Neural cell (in vitro differentiated cells): ENCODE results near the gene UPK1B.
"Not testable (repeated sequence)": the region's sequence is repeated elsewhere in the genome, so short reads cannot be mapped to it uniquely, and the experiment has no call there.

Experiments used
- POLR2AphosphoS5 ChIP-seq: IDR thresholded peaks from 2 replicates; pipeline ENCODE4 v1.6.1; 2012
- RAD21 ChIP-seq: fragments of 450-650 bp; conservative IDR thresholded peaks from 2 replicates; pipeline ENCODE4 v1.6.1; 2014; ENCODE audit warnings: antibody characterized with exemption, mild to moderate bottlenecking, moderate library complexity
- TF ChIP-seq, protein P1 (sequence below): fragments of 450-650 bp; IDR thresholded peaks from 2 replicates; pipeline ENCODE4 v1.5.1; 2014; ENCODE audit warnings: antibody characterized with exemption, mild to moderate bottlenecking, moderate library complexity; ENCODE audit not compliant: poor library complexity, severe bottlenecking

DNA sequence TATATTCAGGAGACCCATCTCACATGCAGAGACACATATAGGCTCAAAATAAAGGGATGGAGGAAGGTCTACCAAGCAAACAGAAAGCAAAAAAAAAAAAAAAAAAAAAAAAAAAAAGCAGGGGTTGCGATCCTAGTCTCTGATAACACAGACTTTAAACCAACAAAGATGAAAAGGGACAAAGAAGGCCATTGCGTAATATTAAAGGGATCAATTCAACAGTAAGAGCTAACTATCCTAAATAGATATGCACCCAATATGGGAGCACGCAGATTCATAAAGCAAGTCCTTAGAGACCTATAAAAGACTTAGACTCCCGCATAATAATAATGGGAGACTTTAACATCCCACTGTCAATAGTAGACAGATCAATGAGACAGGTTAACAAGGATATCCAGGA lies 41.1 kb upstream of the UPK1B start:
- TF ChIP-seq, protein P1, sequence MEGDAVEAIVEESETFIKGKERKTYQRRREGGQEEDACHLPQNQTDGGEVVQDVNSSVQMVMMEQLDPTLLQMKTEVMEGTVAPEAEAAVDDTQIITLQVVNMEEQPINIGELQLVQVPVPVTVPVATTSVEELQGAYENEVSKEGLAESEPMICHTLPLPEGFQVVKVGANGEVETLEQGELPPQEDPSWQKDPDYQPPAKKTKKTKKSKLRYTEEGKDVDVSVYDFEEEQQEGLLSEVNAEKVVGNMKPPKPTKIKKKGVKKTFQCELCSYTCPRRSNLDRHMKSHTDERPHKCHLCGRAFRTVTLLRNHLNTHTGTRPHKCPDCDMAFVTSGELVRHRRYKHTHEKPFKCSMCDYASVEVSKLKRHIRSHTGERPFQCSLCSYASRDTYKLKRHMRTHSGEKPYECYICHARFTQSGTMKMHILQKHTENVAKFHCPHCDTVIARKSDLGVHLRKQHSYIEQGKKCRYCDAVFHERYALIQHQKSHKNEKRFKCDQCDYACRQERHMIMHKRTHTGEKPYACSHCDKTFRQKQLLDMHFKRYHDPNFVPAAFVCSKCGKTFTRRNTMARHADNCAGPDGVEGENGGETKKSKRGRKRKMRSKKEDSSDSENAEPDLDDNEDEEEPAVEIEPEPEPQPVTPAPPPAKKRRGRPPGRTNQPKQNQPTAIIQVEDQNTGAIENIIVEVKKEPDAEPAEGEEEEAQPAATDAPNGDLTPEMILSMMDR, result not testable (repeated sequence)
- TF ChIP-seq POLR2AphosphoS5, RAD21: not testable (repeated sequence)
